ENCODE results near the gene IGFBP1.

- no peak for TF ChIP-seq ZBTB43 (CRISPR knock-in tag; conservative IDR thresholded peaks at IDR 0.05)
- no peak for TF ChIP-seq KLF15 (CRISPR knock-in tag; IDR thresholded peaks at IDR 0.05; ENCODE audit: borderline replicate concordance)
- no peak for TF ChIP-seq MAX (IDR thresholded peaks at IDR 0.05)
- peak; percentile 72 for TF ChIP-seq POLR2AphosphoS5 (IDR thresholded peaks at IDR 0.05; ENCODE audit: low read depth, low read length)
These were observed 1.2 kb downstream of the IGFBP1 start for GRCh38 chr7:45889367-45890067.

Data from HepG2 (cell line).